ENCODE results near the gene CPSF4. TPM values are rescaled to one million over a fixed set of nuclear protein-coding genes. Genes with fewer than 3 reads are reported as not detected.

The CPSF4 gene
- total RNA-seq (10 to 100 TPM; 48.6 to 55.2 TPM), polyA plus RNA-seq (10 to 100 TPM; 22.9 to 31.3 (median 28.1) TPM), total RNA-seq (32.0 to 87.7 (median 49.9) reads per million in 6 experiments)

GRCh38 chr7:99438573-99439480, at the start of gene CPSF4, which contains the start of gene PTCD1:
CPSF4 (plus strand) TSS chr7:99438943; CDS start chr7:99439083, 140 bp downstream.
PTCD1 (minus strand) TSS chr7:99438798; CDS start chr7:99435242, 3,556 bp downstream.
- H3K27ac Mint-ChIP-seq: peak within 1 kb of the TSS; percentile 91 to 98 (median 96)
- H3K36me3 Mint-ChIP-seq: peaks cover 0 to 29% (median 7%) of the 10 kb centered on the region in 3 donors
- no peaks in the 10 kb centered on the region for H3K27me3 Mint-ChIP-seq
- POLR2A ChIA-PET: interaction anchor here (0.5 to 3.2 kb wide), 12 partner anchors 27 to 121 kb away, joined by 3 to 24 read pairs (median 4); partner anchors contain the start of genes ATP5MF, BUD31, FAM200A and PDAP1
- ATAC-seq: peak; percentile 83 to 89
- H3K9me3 Mint-ChIP-seq: no peaks in the 10 kb centered on the region
- H3K4me3 Mint-ChIP-seq: peak within 1 kb of the TSS; percentile 90 to 99 (median 96)
- peak; percentile 72 to 91 (median 80) for DNase-seq
- peaks cover 22 to 50% (median 43%) of the 10 kb centered on the region in 4 donors for H3K4me1 Mint-ChIP-seq

- Mint-ChIP-seq H3K27me3 (no peaks in the 10 kb centered on the region), H3K27ac (peak overlapping the region in 1 of 10 donors; percentile 10), H3K9me3 (no peaks in the 10 kb centered on the region), H3K4me3 (no peak overlapping the region), H3K36me3 (peaks cover 0 to 81% (median 6%) of the 10 kb centered on the region in 3 donors), H3K4me1 (peaks cover 5 to 38% (median 26%) of the 10 kb centered on the region in 4 donors)
- no peak for ATAC-seq
- no peak for DNase-seq
- POLR2A ChIA-PET: interaction anchor here (0.9 to 6.2 kb wide), 6 partner anchors 9 to 168 kb away, joined by 4 to 95 read pairs (median 8); partner anchors contain the start of genes ARPC1B, BUD31 and PDAP1
Observed at GRCh38 chr7:99389772-99390171, 49.0 kb upstream of the CPSF4 start.

DNA sequence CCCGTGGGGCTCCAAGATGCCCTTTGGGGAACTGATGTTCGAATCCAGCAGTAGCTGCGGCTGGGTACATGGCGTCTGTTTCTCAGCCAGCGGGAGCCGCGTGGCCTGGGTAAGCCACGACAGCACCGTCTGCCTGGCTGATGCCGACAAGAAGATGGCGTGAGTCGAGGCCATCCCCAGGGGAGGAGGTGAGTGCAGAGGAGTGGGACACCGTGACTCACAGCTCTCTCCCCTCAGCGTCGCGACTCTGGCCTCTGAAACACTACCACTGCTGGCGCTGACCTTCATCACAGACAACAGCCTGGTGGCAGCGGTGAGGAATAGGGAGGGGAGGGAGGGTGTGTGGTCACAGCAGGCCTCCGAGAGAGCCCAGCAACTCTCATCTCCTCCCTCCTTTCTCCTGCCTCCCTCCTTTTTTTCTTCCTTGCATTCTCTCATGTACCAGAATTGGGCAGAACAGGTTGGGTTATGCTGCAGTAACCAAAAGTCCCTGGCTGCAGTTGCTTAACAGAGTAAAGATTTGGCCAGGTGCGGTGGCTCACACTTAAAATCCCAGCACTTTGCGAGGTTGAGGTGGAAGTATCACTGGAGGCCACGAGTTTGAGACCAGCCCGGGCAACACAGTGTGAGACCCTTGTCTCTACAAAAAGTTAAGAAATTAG, 47.7 kb upstream of the CPSF4 start:
- DNase-seq (no peak), ATAC-seq (no peak)
- H3K4me1 Mint-ChIP-seq: peaks cover 4 to 32% (median 22%) of the 10 kb centered on the region in 4 donors
- peak overlapping the region in 3 of 10 donors; percentile 12 to 55 (median 32) for H3K4me3 Mint-ChIP-seq
- H3K9me3 Mint-ChIP-seq: no peaks in the 10 kb centered on the region
- H3K36me3 Mint-ChIP-seq: peaks cover 0 to 92% (median 6%) of the 10 kb centered on the region in 3 donors
- H3K27ac Mint-ChIP-seq: peak overlapping the region in 3 of 10 donors; percentile 8 to 89 (median 71)
- no peaks in the 10 kb centered on the region for H3K27me3 Mint-ChIP-seq
- POLR2A ChIA-PET: interaction anchor here (1.2 to 6.2 kb wide), 6 partner anchors 9 to 18 kb away, joined by 5 to 95 read pairs (median 14); partner anchors contain the start of genes ARPC1B, BUD31 and PDAP1

- H3K4me3 Mint-ChIP-seq: peak overlapping the region in 7 of 10 donors; percentile 12 to 83 (median 48)
- H3K36me3 Mint-ChIP-seq: peaks cover 0 to 90% (median 5%) of the 10 kb centered on the region in 3 donors
- H3K27ac Mint-ChIP-seq: peak overlapping the region in 8 of 10 donors; percentile 26 to 96 (median 84)
- H3K9me3 Mint-ChIP-seq: no peaks in the 10 kb centered on the region
- no peak for DNase-seq
- H3K27me3 Mint-ChIP-seq: no peaks in the 10 kb centered on the region
- ATAC-seq: no peak
- H3K4me1 Mint-ChIP-seq: peaks cover 1 to 25% (median 21%) of the 10 kb centered on the region in 4 donors
- POLR2A ChIA-PET: interaction anchor here (1.1 to 6.2 kb wide), 8 partner anchors 11 to 106 kb away, joined by 3 to 95 read pairs (median 15); partner anchors contain the start of genes ARPC1B, BUD31, CPSF4 and PDAP1
Observed at GRCh38 chr7:99392046-99392445, 46.7 kb upstream of the CPSF4 start.

DNA sequence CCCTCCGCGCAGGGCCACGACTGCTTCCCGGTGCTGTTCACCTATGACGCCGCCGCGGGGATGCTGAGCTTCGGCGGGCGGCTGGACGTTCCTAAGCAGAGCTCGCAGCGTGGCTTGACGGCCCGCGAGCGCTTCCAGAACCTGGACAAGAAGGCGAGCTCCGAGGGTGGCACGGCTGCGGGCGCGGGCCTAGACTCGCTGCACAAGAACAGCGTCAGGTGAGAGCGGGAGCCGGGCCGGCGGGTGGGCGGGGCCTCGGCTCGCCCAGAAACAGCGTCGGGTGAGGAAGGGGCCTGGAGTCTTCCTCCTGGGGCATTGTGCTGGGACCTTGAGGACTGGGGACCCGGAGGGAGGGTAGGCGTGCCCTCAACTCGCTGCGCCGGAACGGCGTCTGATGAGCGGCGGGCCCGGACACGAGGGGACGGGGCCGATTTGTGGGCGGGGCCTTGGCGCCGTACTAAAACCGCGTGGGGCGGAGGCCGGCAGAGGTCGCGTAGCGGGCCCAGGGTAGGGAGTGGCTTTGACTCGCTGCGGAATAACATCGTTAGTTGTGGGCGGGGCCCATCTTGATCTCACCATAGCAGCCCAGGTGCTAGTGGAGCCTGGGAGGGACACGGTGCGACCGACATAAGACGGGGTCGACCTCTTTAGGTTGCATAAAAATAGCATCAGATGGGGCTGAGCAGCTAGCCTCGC, 45.9 kb upstream of the CPSF4 start:
- DNase-seq (peak; percentile 68 to 93 (median 84)), ATAC-seq (peak; percentile 95 to 96)
- H3K27ac Mint-ChIP-seq: peak overlapping the region; percentile 80 to 97 (median 94)
- peaks cover 1 to 26% (median 23%) of the 10 kb centered on the region in 4 donors for H3K4me1 Mint-ChIP-seq
- peaks cover 0 to 90% (median 3%) of the 10 kb centered on the region in 3 donors for H3K36me3 Mint-ChIP-seq
- peak overlapping the region; percentile 77 to 93 (median 85) for H3K4me3 Mint-ChIP-seq
- H3K9me3 Mint-ChIP-seq: no peaks in the 10 kb centered on the region
- no peaks in the 10 kb centered on the region for H3K27me3 Mint-ChIP-seq
- POLR2A ChIA-PET: interaction anchor here (0.5 to 6.2 kb wide), 13 partner anchors 10 to 108 kb away, joined by 3 to 95 read pairs (median 5); partner anchors contain the start of genes ARPC1A, ARPC1B, BUD31 and CPSF4

DNA sequence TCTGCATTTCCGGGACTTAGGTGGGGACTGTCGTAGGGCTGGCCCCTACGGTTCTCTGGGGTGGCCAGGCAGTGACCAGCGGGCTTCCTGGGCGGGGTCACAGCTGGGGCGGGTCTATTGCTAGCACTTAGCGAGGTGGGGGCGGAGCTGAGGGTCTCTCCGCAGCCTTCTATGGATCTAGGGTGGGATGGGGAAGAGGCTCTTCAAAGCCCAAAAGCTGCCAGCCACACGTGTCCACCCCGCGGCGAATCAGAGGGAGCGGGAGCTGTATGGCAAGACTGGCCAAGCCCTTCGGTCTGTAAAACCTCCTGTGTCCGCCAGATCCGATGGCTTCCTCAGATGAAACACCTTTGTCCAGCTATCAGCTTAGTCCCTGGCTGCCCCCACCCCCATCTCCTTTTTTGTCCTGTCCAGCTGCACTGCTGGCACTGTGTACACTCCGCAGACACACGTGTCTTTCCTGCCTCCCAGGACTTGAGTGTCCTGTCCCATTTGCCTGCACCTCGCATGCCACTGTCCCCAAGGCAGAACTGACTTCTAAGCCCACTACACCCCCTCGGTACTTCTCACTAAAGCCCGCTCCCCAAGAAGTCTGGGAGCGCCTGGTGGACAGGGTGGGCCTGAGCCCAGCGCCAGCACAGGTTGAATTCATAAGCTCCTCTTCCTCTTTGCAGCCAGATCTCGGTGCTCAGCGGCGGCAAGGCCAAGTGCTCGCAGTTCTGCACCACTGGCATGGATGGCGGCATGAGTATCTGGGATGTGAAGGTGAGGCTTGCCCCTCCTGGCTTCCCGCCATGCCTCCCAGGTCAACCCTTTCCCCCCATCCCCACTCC, 45.2 kb upstream of the CPSF4 start:
- Mint-ChIP-seq H3K4me3 (peak overlapping the region; percentile 77 to 93 (median 85)), H3K27me3 (no peaks in the 10 kb centered on the region)
- ATAC-seq: no peak

DNA sequence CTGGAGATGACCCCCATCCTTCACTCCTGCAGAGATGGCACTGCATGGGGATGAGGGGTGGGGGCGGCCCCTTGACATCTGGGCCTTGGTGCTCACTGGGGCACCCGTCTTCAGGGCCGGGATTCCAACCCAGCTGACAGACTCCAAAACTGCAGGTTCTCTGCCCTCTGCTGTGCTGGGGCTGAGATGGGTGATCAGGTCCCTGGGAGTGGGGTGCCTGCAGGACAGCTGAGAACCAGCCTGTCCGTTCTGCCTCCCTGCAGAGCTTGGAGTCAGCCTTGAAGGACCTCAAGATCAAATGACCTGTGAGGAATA, 44.6 kb upstream of the CPSF4 start:
- peak overlapping the region in 3 of 10 donors; percentile 83 to 93 (median 87) for H3K4me3 Mint-ChIP-seq
- H3K27ac Mint-ChIP-seq: peak overlapping the region; percentile 27 to 97 (median 85)
- DNase-seq (no peak), ATAC-seq (no peak)
- H3K9me3 Mint-ChIP-seq: no peaks in the 10 kb centered on the region
- H3K27me3 Mint-ChIP-seq: no peaks in the 10 kb centered on the region
- POLR2A ChIA-PET: interaction anchor here (0.5 to 6.2 kb wide), 15 partner anchors 9 to 648 kb away, joined by 3 to 95 read pairs (median 5); partner anchors contain the start of genes ARPC1B, BUD31, PDAP1 and ZNF394
- H3K36me3 Mint-ChIP-seq: peaks cover 0 to 89% (median 7%) of the 10 kb centered on the region in 3 donors
- peaks cover 7 to 35% (median 31%) of the 10 kb centered on the region in 4 donors for H3K4me1 Mint-ChIP-seq

More for the DNA sequence above, 45.2 kb upstream of the CPSF4 start:
- H3K9me3 Mint-ChIP-seq: no peaks in the 10 kb centered on the region
- peaks cover 0 to 90% (median 7%) of the 10 kb centered on the region in 3 donors for H3K36me3 Mint-ChIP-seq
- peaks cover 3 to 31% (median 29%) of the 10 kb centered on the region in 4 donors for H3K4me1 Mint-ChIP-seq
- POLR2A ChIA-PET: interaction anchor here (0.5 to 6.2 kb wide), 19 partner anchors 10 to 1034 kb away, joined by 3 to 95 read pairs (median 4); partner anchors contain the start of genes ARPC1A, ARPC1B, BUD31 and PDAP1
- DNase-seq: no peak
- H3K27ac Mint-ChIP-seq: peak overlapping the region; percentile 80 to 97 (median 94)

DNA sequence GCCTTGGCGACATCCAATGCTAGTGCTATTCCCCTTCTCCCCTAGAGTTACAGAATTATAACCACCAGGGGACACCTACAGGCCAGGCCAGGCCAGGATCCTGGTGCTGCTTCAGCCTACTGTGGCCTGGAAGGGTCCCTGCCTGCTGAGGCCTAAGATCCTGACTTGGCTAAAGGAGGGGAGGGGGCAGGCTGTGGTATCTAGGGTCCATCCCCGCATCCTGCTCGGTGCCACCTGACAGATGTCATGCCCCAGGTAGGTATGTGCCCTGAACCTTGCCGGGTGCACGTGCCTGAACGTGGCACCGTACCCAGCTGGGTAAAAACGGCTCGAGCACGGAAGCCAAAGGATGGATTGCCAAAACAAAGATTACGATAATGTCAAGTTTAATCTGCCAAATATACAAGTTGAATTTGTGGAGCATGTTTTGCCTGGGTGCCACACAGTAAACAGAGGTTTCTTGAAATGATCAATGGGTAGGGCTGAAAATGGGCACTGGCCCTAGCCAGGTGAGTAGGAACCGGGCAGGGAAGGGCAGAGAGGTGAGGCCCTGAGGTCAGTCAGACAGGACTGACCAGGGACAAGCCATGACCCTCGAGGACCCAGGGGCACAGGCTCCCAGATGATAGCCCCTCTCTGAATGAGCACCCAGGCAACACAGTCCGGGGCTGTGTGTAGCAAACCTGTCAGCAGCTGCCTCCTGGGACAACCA, 43.0 kb upstream of the CPSF4 start:
- POLR2A ChIA-PET: interaction anchor here (1.1 to 6.1 kb wide), 5 partner anchors 8 to 57 kb away, joined by 3 to 95 read pairs (median 29); partner anchors contain the start of genes ARPC1B, BUD31 and PDAP1
- Mint-ChIP-seq H3K27ac (peak overlapping the region in 6 of 10 donors; percentile 14 to 86 (median 54)), H3K9me3 (no peaks in the 10 kb centered on the region), H3K4me3 (no peak overlapping the region), H3K4me1 (peaks cover 7 to 39% (median 32%) of the 10 kb centered on the region in 4 donors), H3K36me3 (peaks cover 0 to 84% (median 10%) of the 10 kb centered on the region in 3 donors), H3K27me3 (no peaks in the 10 kb centered on the region)
- no peak for DNase-seq
- ATAC-seq: no peak

DNA sequence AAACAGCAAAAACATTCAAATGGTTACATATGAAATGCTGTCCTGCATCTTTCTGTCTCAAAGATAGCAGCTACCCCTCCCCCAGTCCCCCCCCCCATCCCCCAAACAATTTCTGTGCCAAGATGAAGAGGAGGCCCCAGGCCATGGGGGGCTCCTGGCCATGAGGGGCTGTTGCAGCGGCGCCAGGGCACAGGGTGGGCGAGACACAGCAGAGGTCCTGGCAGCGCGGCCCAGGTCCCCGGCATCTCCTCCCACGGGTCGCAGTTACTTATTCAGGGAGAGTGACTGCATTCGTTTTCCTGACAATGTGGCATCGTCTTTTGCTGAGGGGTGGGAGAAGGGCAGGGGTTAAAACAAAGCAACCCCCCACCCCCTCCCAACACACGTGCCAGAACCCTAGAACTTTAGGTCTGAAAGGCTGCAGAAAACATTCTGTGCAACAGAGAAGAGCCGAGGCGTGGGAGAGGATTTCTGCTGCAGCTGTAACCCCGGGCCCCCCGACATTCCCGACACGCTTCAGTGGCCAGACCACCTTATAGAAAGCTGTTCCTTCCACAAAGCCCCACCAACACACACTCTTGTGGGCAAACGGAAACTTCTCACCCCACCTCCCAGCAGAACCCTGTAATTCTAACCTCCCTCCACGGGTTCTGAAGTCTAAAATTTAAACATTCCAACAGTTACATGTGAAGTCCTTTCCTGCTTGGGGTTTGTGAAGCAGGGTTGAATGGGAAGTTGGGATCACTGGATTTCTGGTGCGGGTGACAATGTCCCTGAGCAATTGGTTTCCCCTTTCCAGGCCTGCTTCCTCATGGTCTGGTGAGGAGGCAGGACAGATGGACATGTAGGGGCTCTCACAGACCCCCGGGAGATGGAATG, 42.1 kb upstream of the CPSF4 start:
- H3K27ac Mint-ChIP-seq: peak overlapping the region in 7 of 10 donors; percentile 24 to 86 (median 69)
- POLR2A ChIA-PET: interaction anchor here (1.1 to 6.0 kb wide), 3 partner anchors 11 to 21 kb away, joined by 3 to 73 read pairs (median 5); partner anchors contain the start of genes BUD31 and PDAP1
- no peak overlapping the region for H3K4me3 Mint-ChIP-seq
- H3K4me1 Mint-ChIP-seq: peaks cover 10 to 44% (median 34%) of the 10 kb centered on the region in 4 donors
- H3K36me3 Mint-ChIP-seq: peaks cover 0 to 84% (median 12%) of the 10 kb centered on the region in 3 donors
- no peaks in the 10 kb centered on the region for H3K27me3 Mint-ChIP-seq
- ATAC-seq (no peak), DNase-seq (no peak)
- H3K9me3 Mint-ChIP-seq: no peaks in the 10 kb centered on the region

All from naive thymus-derived CD8-positive, alpha-beta T cell (primary cell).